ENCODE results near the gene UPK1B.

- TF ChIP-seq, protein P1, sequence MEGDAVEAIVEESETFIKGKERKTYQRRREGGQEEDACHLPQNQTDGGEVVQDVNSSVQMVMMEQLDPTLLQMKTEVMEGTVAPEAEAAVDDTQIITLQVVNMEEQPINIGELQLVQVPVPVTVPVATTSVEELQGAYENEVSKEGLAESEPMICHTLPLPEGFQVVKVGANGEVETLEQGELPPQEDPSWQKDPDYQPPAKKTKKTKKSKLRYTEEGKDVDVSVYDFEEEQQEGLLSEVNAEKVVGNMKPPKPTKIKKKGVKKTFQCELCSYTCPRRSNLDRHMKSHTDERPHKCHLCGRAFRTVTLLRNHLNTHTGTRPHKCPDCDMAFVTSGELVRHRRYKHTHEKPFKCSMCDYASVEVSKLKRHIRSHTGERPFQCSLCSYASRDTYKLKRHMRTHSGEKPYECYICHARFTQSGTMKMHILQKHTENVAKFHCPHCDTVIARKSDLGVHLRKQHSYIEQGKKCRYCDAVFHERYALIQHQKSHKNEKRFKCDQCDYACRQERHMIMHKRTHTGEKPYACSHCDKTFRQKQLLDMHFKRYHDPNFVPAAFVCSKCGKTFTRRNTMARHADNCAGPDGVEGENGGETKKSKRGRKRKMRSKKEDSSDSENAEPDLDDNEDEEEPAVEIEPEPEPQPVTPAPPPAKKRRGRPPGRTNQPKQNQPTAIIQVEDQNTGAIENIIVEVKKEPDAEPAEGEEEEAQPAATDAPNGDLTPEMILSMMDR (IDR thresholded peaks at IDR 0.05): no peak
- no peak for TF ChIP-seq POLR2A (IDR thresholded peaks at IDR 0.05)
These were observed 61.2 kb downstream of the UPK1B start for GRCh38 chr3:119234610-119235009.

Data from testis (tissue), 2 donors.